PC-3 (cell line): ENCODE data around the gene DUSP19. TPM values are rescaled to one million over a fixed set of nuclear protein-coding genes. Genes with fewer than 3 reads are reported as not detected.

Source experiments
- ATAC-seq: fragments of 200-7000 bp; cut with Tn5 transposase; 2 replicates; pipeline ENCODE4 v1.9.1; 2020; ENCODE audit warnings: mild to moderate bottlenecking, moderate library complexity
- BruUV-seq: library from RNA; stranded (reverse); fragments of 400-500 nt; replicated peaks from 2 replicates; lab custom pipeline; 2021; lab: Mats Ljungman, UMichigan
- CTCF ChIA-PET: fragments of 300-600 bp; sonication (Branson Sonifier 250); formaldehyde crosslinking; loops from one replicate; lab custom pipeline; 2022; ENCODE audit warnings: antibody characterized with exemption; lab: Charles Lee
- POLR2A ChIA-PET: fragments of 300-600 bp; sonication (Branson Sonifier 250); formaldehyde crosslinking; loops from one replicate; lab custom pipeline; 2022; ENCODE audit warnings: antibody characterized with exemption; ENCODE audit not compliant: unreplicated experiment; lab: Charles Lee
- DNase-seq: peaks from one replicate; pipeline ENCODE4 v3.0.0-alpha.2; 2015
- H2AFZ ChIP-seq: fragments of 300-600 bp; sonication (generic); 2 replicates; pipeline ENCODE4 v1.6.0; 2016; ENCODE audit warnings: antibody characterized with exemption, low read length
- H3F3A ChIP-seq: fragments of 300-600 bp; sonication (generic); one replicate; pipeline ENCODE4 v1.6.0; 2017; ENCODE audit warnings: antibody characterized with exemption, low read length, control low read depth, mild to moderate bottlenecking; ENCODE audit not compliant: unreplicated experiment
- H3K27ac ChIP-seq: fragments of 300-600 bp; sonication (generic); 2 replicates; pipeline ENCODE4 v1.5.1; 2016; ENCODE audit warnings: mild to moderate bottlenecking, low read length
- H3K27me3 ChIP-seq: fragments of 300-600 bp; sonication (generic); 2 replicates; pipeline ENCODE4 v1.6.1; 2016; ENCODE audit warnings: low read length, mixed read lengths
- H3K36me3 ChIP-seq: fragments of 300-600 bp; sonication (generic); 2 replicates; pipeline ENCODE4 v1.6.1; 2016; ENCODE audit warnings: low read depth, mixed run types, low read length, mixed read lengths
- H3K4me1 ChIP-seq: fragments of 300-600 bp; sonication (generic); 2 replicates; pipeline ENCODE4 v1.5.1; 2016; ENCODE audit warnings: low read length; ENCODE audit not compliant: insufficient read depth
- H3K4me2 ChIP-seq: fragments of 300-600 bp; sonication (generic); 2 replicates; pipeline ENCODE4 v1.6.0; 2016; ENCODE audit warnings: low read length
- H3K4me3 ChIP-seq: fragments of 300-600 bp; sonication (generic); 2 replicates; pipeline ENCODE4 v1.5.1; 2016; ENCODE audit warnings: mild to moderate bottlenecking, low read length, mixed read lengths
- H3K79me2 ChIP-seq: fragments of 300-600 bp; sonication (generic); 2 replicates; pipeline ENCODE4 v1.6.1; 2017; ENCODE audit warnings: low read length, mixed read lengths
- H3K9ac ChIP-seq: fragments of 300-600 bp; sonication (generic); 2 replicates; pipeline ENCODE4 v1.6.0; 2016; ENCODE audit warnings: mild to moderate bottlenecking, low read length
- H3K9me2 ChIP-seq: fragments of 300-600 bp; sonication (generic); replicated peaks from 2 replicates; pipeline ENCODE4 v1.6.1; 2016; ENCODE audit warnings: mixed run types, low read length, mixed read lengths
- H3K9me3 ChIP-seq: fragments of 300-600 bp; sonication (generic); 2 replicates; pipeline ENCODE4 v1.6.1; 2016; ENCODE audit warnings: low read length, mixed read lengths
- H4K20me1 ChIP-seq: fragments of 300-600 bp; sonication (generic); 2 replicates; pipeline ENCODE4 v1.6.1; 2016; ENCODE audit warnings: low read length, mixed read lengths
- CTCF ChIP-seq: fragments of 300-600 bp; sonication (generic); conservative IDR thresholded peaks from 2 replicates; pipeline ENCODE4 v1.5.1; 2017; ENCODE audit warnings: antibody characterized with exemption, low read depth, mild to moderate bottlenecking, low read length
- EZH2 ChIP-seq: fragments of 300-600 bp; sonication (generic); IDR thresholded peaks from one replicate; pipeline ENCODE4 v1.6.1; 2017; ENCODE audit warnings: antibody characterized with exemption, mild to moderate bottlenecking, low read length; ENCODE audit not compliant: unreplicated experiment
- EZH2phosphoT487 ChIP-seq: fragments of 300-600 bp; sonication (generic); IDR thresholded peaks from 2 replicates; pipeline ENCODE4 v1.6.1; 2018; ENCODE audit warnings: mild to moderate bottlenecking, antibody characterized with exemption, low read length, borderline replicate concordance
- intact Hi-C: fragments of 100-400 bp; cut with micrococcal nuclease; formaldehyde crosslinking; loops from 2 replicates; pipeline ENCODE4 v1.9.0; 2023
- total RNA-seq: library from RNA; depleted of rRNA; stranded (reverse); fragments of >200 nt; gene quantifications from 2 replicates; pipeline ENCODE4 v1.2.3, GENCODE V29; 2014

DUSP19 gene
- total RNA-seq, 1 experiment from 2014 or later: 0.51 TPM

GRCh38 chr2:183049420-183049819, 29.1 kb upstream of the DUSP19 start:
- DNase-seq: no peak
- intact Hi-C loops: no loop called here
- TF ChIP-seq EZH2phosphoT487 (no peak), CTCF (no peak), EZH2 (no peak)

GRCh38 chr2:183057333-183057985, 21.1 kb upstream of the DUSP19 start:
- Histone ChIP-seq H2AFZ (no peak overlapping the region), H3F3A (peaks cover 4% of the 10 kb centered on the region), H3K9ac (no peak overlapping the region), H3K36me3 (no peaks in the 10 kb centered on the region), H3K9me3 (no peaks in the 10 kb centered on the region), H3K27ac (no peak overlapping the region), H3K4me1 (peaks cover 12% of the 10 kb centered on the region), H3K4me2 (no peak overlapping the region), H3K9me2 (no peaks in the 10 kb centered on the region), H4K20me1 (no peaks in the 10 kb centered on the region), H3K79me2 (no peaks in the 10 kb centered on the region), H3K4me3 (no peak overlapping the region), H3K27me3 (no peaks in the 10 kb centered on the region)
- no peak for TF ChIP-seq EZH2
- TF ChIP-seq EZH2phosphoT487: no peak
- TF ChIP-seq CTCF: no peak
- BruUV-seq: no TSS peak
- intact Hi-C loops: no loop called here
- ATAC-seq (no peak), DNase-seq (no peak)
- CTCF ChIA-PET: no interaction called here
- POLR2A ChIA-PET: interaction anchor here (0.7 kb wide), 1 partner anchor 22 kb away, joined by 11 read pairs; no protein-coding TSS in a partner anchor

More at GRCh38 chr2:183049420-183049819, 29.1 kb upstream of the DUSP19 start:
- no TSS peak for BruUV-seq
- H3K4me3 ChIP-seq: no peak overlapping the region
- POLR2A ChIA-PET: no interaction called here
- H4K20me1 ChIP-seq: no peaks in the 10 kb centered on the region
- no peaks in the 10 kb centered on the region for H3K9me3 ChIP-seq
- no peaks in the 10 kb centered on the region for H3K36me3 ChIP-seq
- no peak for ATAC-seq
- no peak overlapping the region for H3K27ac ChIP-seq
- no peaks in the 10 kb centered on the region for H3K9me2 ChIP-seq
- H3K4me2 ChIP-seq: no peak overlapping the region
- CTCF ChIA-PET: no interaction called here
- no peaks in the 10 kb centered on the region for H3K27me3 ChIP-seq
- H3K4me1 ChIP-seq: no peaks in the 10 kb centered on the region
- H3K79me2 ChIP-seq: no peaks in the 10 kb centered on the region
- no peaks in the 10 kb centered on the region for H3F3A ChIP-seq
- no peak overlapping the region for H3K9ac ChIP-seq
- no peak overlapping the region for H2AFZ ChIP-seq

- ChIA-PET CTCF (no interaction called here), POLR2A (no interaction called here)
- H3K4me2 ChIP-seq: peak overlapping the region; percentile 28
- peak; percentile 88 for DNase-seq
- H4K20me1 ChIP-seq: no peaks in the 10 kb centered on the region
- peak overlapping the region; percentile 48 for H3K27ac ChIP-seq
- H3K27me3 ChIP-seq: no peaks in the 10 kb centered on the region
- no TSS peak for BruUV-seq
- no peak overlapping the region for H3K4me3 ChIP-seq
- TF ChIP-seq EZH2phosphoT487 (no peak), EZH2 (no peak), CTCF (no peak)
- H3K79me2 ChIP-seq: no peaks in the 10 kb centered on the region
- intact Hi-C loops: loop anchor here (1.0 kb wide), 1 partner anchor 19 kb away; the partner anchor contains the start of gene DUSP19
- peaks cover 12% of the 10 kb centered on the region for H3K4me1 ChIP-seq
- H3K9me2 ChIP-seq: no peaks in the 10 kb centered on the region
- peak; percentile 95 for ATAC-seq
- H3K9ac ChIP-seq: no peak overlapping the region
- no peaks in the 10 kb centered on the region for H3K9me3 ChIP-seq
- no peaks in the 10 kb centered on the region for H3K36me3 ChIP-seq
- H2AFZ ChIP-seq: 0 out of 2 replicates have a peak overlapping the region, but pooled peaks have one; percentile 5
- peaks cover 4% of the 10 kb centered on the region for H3F3A ChIP-seq
Observed at GRCh38 chr2:183059561-183059960, 19.0 kb upstream of the DUSP19 start.
